Esophagus squamous epithelium (tissue), 5 donors: Measurements from ENCODE around the gene KMT2C. TPM values are rescaled to one million over a fixed set of nuclear protein-coding genes. Genes with fewer than 3 reads are reported as not detected.

Experiments used
- DNase-seq: peaks from one replicate; lab custom pipeline; 2025; lab: John Stamatoyannopoulos, UW
- H3K27ac ChIP-seq, 4 donors: fragments of 200-600 bp; sonication (generic); one replicate each; pipeline ENCODE4 v1.5.1; 2016 to 2019; ENCODE audit warnings: mild to moderate bottlenecking in 1 of 4
- H3K27me3 ChIP-seq, 4 donors: fragments of 200-600 bp; sonication (generic); 1 replicate in 3 of 4; 2 replicates in 1 of 4; pipeline versions ENCODE4 v1.5.1 to v1.6.0; 2017 to 2021; ENCODE audit warnings: antibody characterized with exemption in 1 of 4
- H3K36me3 ChIP-seq, 3 donors: fragments of 200-600 bp; sonication (generic); one replicate each; pipeline ENCODE4 v1.5.1; 2016 to 2019
- H3K4me1 ChIP-seq, 3 donors: fragments of 200-600 bp; sonication (generic); one replicate each; pipeline ENCODE4 v1.5.1; 2017 to 2019
- H3K4me3 ChIP-seq, 4 donors: fragments of 200-600 bp; sonication (generic); 1 replicate in 3 of 4; 2 replicates in 1 of 4; pipeline ENCODE4 v1.5.1; 2016 to 2019; ENCODE audit warnings: mild to moderate bottlenecking in 2 of 4, moderate library complexity in 1 of 4
- H3K9me3 ChIP-seq, 3 donors: fragments of 200-600 bp; sonication (generic); one replicate each; pipeline ENCODE4 v1.5.1; 2016 to 2019
- CTCF ChIP-seq, 6 experiments: fragments of 450-650 bp in 4 of 6; fragments of 200-600 bp in 2 of 6; sonication (generic) in 2 of 6; IDR thresholded peaks; one replicate each; pipeline ENCODE4 v1.5.1; 2016 to 2019; ENCODE audit warnings: antibody characterized with exemption in 6 of 6, mild to moderate bottlenecking in 4 of 6, moderate library complexity in 4 of 6
- POLR2A ChIP-seq, 4 donors: fragments of 450-650 bp; IDR thresholded peaks; one replicate each; pipeline ENCODE4 v1.6.1; 2017; ENCODE audit warnings: antibody characterized with exemption in 4 of 4, mild to moderate bottlenecking in 4 of 4, moderate library complexity in 3 of 4
- WGBS, 2 donors: methylation state at CpG; one replicate each; pipeline ENCODE4 v1.1.5; 2018; 5-methylcytosine and 5-hydroxymethylcytosine counted together
- intact Hi-C: fragments of 100-400 bp; cut with DNase I; formaldehyde crosslinking; loops from one replicate; pipeline ENCODE4 v1.15.0; 2022
- total RNA-seq, 4 donors: library from RNA; depleted of rRNA; stranded (reverse); fragments of >200 nt; gene quantifications; one replicate each; pipeline ENCODE4 v1.1.0, GENCODE V29; 2016
- donor health status: DM: yes; HTN: yes; CAD: no.

Gene KMT2C
- total RNA-seq, 4 donors from 2014 or later, result 25.1 to 64.7 (median 43.4) TPM

DNA sequence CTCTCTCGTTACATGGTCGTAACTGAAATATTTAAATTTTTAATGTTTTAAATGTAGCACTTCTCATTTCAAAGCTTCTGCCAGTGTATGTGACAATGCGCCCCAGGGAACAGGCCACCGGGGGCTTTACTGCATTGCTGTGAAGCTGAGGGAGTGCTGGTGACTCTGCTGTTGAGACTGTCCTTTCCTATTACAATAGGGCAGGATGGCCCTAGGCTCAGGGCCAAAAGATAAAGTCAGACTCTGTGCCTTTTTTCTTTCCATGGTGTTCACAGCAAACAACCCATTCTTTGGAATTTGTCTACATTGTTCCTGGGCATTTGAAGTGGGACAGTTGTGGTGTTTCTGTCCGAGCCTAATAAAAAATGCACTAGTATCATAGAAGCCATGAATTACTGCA, 303.0 kb downstream of the KMT2C start:
- TF ChIP-seq POLR2A (IDR thresholded peaks at IDR 0.05) (no peak), CTCF (IDR thresholded peaks at IDR 0.05) (no peak)
- intact Hi-C loops, result no loop called here
- WGBS, 2 donors, result 84 to 91% methylated on average over 5 of the region's 5 CpGs
- no peaks in the 10 kb centered on the region for H3K27me3 ChIP-seq
- no peak overlapping the region for H3K4me3 ChIP-seq
- H3K36me3 ChIP-seq, result peaks cover 12 to 89% (median 28%) of the 10 kb centered on the region in 3 donors
- no peak overlapping the region for H3K27ac ChIP-seq
- no peaks in the 10 kb centered on the region for H3K4me1 ChIP-seq
- H3K9me3 ChIP-seq, result no peaks in the 10 kb centered on the region
- DNase-seq, result no peak

GRCh38 chr7:152131981-152132494, 303.8 kb downstream of the KMT2C start:
- 83 to 88% methylated on average over 6 to 11 of the region's 12 CpGs for WGBS, 2 donors
- peaks cover 9 to 87% (median 20%) of the 10 kb centered on the region in 3 donors for H3K36me3 ChIP-seq
- no peak overlapping the region for H3K27ac ChIP-seq
- H3K9me3 ChIP-seq, result no peaks in the 10 kb centered on the region
- H3K4me3 ChIP-seq, result no peak overlapping the region
- no peaks in the 10 kb centered on the region for H3K27me3 ChIP-seq
- no peaks in the 10 kb centered on the region for H3K4me1 ChIP-seq
- intact Hi-C loops, result no loop called here
- no peak for DNase-seq
- no peak for TF ChIP-seq CTCF (IDR thresholded peaks at IDR 0.05)
- TF ChIP-seq POLR2A (IDR thresholded peaks at IDR 0.05), result no peak

DNA sequence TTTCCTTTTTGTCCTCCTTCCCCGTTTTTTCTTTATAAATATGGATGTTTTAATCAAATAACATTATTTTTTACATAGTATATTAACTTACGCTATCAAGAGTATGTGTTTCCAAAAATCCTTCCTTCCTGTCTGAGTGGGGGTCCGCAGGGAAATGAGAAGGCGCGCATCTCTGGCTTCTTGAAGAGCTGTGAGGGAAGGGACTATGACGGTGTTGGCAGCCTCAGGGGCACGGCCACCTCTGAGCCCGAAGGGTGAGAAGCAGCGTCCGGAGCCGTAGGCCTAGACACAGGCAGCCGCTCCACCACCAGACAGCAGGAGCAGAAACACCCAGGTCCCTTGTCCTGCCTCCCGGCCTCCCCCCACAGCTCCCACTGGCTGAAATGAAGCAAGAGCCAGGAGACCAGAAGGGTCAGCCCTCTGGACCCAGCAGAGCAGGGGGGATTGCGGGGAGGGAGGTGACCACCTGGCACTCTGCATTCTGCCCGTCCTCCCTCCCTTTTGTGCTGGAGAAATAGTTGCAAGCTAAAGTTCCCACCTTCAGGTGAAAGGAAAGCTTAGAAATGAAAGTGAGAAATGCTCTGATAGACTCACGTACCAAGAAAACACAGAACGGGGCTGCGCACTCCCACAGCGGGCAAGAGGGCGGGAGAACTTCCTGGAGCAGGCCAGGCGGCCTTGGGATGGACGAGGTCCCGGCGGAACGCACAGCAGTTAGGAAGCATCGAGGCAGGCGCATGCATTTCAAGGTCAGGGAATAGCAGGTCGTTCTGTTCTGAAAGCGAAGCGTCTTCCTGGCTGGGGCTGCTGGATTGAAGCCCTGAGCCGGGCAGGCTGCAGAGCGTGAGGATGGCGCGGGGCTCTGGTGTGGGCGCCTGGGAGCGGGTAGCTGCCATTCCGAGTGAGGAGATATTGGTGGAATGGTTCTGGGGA, 304.9 kb downstream of the KMT2C start:
- H3K4me3 ChIP-seq, result no peak overlapping the region
- DNase-seq, result no peak
- no peak overlapping the region for H3K27ac ChIP-seq
- H3K9me3 ChIP-seq, result no peaks in the 10 kb centered on the region
- no peaks in the 10 kb centered on the region for H3K27me3 ChIP-seq
- peaks cover 9 to 87% (median 19%) of the 10 kb centered on the region in 3 donors for H3K36me3 ChIP-seq
- no peaks in the 10 kb centered on the region for H3K4me1 ChIP-seq
- TF ChIP-seq CTCF (IDR thresholded peaks at IDR 0.05) (no peak), POLR2A (IDR thresholded peaks at IDR 0.05) (no peak)
- 94 to 95% methylated on average over 30 to 33 of the region's 37 CpGs for WGBS, 2 donors
- intact Hi-C loops, result no loop called here

DNA sequence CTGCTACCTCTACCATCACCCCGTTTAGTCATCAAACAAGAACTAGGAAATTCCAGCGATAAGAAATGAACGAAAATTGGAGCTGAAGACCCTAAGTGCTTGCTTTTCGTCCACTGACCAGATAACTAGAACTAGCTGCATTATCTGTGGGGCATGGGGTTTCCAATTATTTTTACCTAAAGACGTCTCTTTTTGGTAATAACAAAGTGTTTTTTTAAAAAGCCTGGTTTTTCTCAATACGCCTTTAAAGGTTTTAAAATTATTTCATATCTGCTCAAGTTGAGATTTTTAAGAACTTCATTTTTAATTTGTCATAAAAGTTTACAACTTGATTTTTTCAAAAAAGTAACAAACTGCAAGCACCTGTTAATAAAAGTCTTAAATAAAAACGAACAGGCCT, 306.1 kb downstream of the KMT2C start:
- no peak for DNase-seq
- WGBS, 2 donors, result 97% methylated on average over 7 of the region's 7 CpGs
- no peaks in the 10 kb centered on the region for H3K27me3 ChIP-seq
- TF ChIP-seq POLR2A (IDR thresholded peaks at IDR 0.05) (no peak), CTCF (IDR thresholded peaks at IDR 0.05) (no peak)
- intact Hi-C loops, result no loop called here
- peaks cover 0 to 6% (median 2%) of the 10 kb centered on the region in 3 donors for H3K9me3 ChIP-seq
- H3K4me3 ChIP-seq, result no peak overlapping the region
- no peak overlapping the region for H3K27ac ChIP-seq
- H3K36me3 ChIP-seq, result peaks cover 9 to 94% (median 19%) of the 10 kb centered on the region in 3 donors
- no peaks in the 10 kb centered on the region for H3K4me1 ChIP-seq
